ENCODE data around the gene FAM47E. TPM values are rescaled to one million over a fixed set of nuclear protein-coding genes. Genes with fewer than 3 reads are reported as not detected.

FAM47E gene
- total and polyA plus RNA-seq, 2 of the 13 experiments (the other 11 are each of a cell fraction or from before 2014, with no cell fraction given) = 0.33 to 0.66 TPM

DNA sequence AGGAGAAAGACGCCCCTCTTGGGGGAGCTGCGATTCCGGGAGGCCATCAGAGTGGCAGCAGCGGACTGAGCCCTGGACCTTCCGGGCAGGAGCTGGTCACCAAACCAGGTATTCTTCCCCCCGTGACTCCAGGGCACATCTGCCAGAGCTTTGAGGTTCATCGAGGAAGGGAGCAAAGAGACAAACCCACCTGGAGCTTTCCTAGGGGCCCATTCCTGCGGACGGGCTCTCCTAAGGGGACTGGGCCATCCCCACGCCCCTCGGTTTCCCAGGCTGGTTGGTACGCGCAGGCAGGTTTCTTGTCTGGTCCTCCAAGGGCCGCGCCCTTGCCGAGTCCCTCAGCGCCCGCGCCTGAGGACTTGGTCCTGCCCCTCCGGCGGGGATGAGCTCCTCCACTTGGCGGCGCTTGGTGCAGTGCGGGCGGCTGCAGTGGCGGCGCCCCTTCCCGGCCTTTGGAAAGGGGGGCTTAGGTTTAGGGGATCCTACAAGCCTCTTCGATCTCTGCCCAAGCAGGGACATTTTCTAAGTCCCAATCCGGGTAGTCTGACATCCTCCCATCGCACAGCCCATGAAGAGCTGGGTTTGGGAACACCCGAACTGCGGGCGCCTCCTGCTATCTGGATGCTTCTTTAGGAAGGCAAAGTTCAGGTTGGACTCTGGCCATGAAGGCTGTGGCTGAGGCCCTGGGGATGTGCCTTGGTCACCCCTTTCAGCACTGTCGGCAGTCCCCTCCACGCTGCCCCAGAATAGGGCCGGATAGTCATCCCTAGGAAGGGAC lies 55.5 kb downstream of the FAM47E start:
- 0% methylated on average over 6 of the region's 37 CpGs for WGBS (ENCODE audit: low lambda C conversion rate)
- Histone ChIP-seq H3K27ac (ENCODE audit: extremely low read length, insufficient read depth, low read length) (peak overlapping the region; percentile 81), H3K9ac (ENCODE audit: insufficient read depth, low read depth, low read length) (peak overlapping the region; percentile 89), H3K4me2 (ENCODE audit: low read depth, low read length) (peak overlapping the region; percentile 86), H3K79me2 (ENCODE audit: insufficient read depth, low read length) (peaks cover 10% of the 10 kb centered on the region), H3K27me3 (ENCODE audit: control insufficient read depth in 1 of 2, insufficient read depth in 2 of 2, low read length in 2 of 2) (no peaks in the 10 kb centered on the region; a peak in 1 of 5 replicates), H3K9me3 (ENCODE audit: low read length) (no peaks in the 10 kb centered on the region), H3K36me3 (replicated peaks in 1 of 2; ENCODE audit: control insufficient read depth in 1 of 2, insufficient read depth in 2 of 2, low read length in 2 of 2) (peaks cover 4 to 7% of the 10 kb centered on the region in 2 experiments; a peak in 3 of 5 replicates), H2AFZ (ENCODE audit: low read length) (no peak overlapping the region), H3K4me1 (ENCODE audit: insufficient read depth, low read length) (peaks cover 71% of the 10 kb centered on the region), H4K20me1 (ENCODE audit: insufficient read depth, low read length) (no peaks in the 10 kb centered on the region), H3K4me3 (replicated peaks in 1 of 3; ENCODE audit: insufficient read depth in 1 of 3, low read depth in 2 of 3, low read length in 3 of 3) (peak overlapping the region; percentile 79 to 99 (median 92))
- DNase-seq (ENCODE audit: low spot score) (peak; percentile 19), ATAC-seq (peak; percentile 68), FAIRE-seq (no peak)
- ChIA-PET POLR2A (interaction anchor here (1.0 to 3.5 kb wide), 6 partner anchors 26 to 92 kb away, joined by 3 to 22 read pairs (median 4); no protein-coding TSS in a partner anchor), CTCF (ENCODE audit: low intra/inter-chr PET ratio, low total read pairs) (interaction anchor here (1.3 kb wide), 1 partner anchor 71 kb away, joined by 5 read pairs; no protein-coding TSS in a partner anchor)
- BruUV-seq (replicated peaks) = TSS peak; percentile 51
- in situ Hi-C loops (cut with HindIII; ENCODE audit: extremely low pct_ligation_motif_present, low pct_unique_long_range_greater_than_20kb) (loop anchor here (10.0 kb wide), 1 partner anchor 132 kb away; no protein-coding TSS in a partner anchor), intact Hi-C loops (cut with micrococcal nuclease; ENCODE audit: unreplicated experiment) (loop anchor here (1.0 to 2.0 kb wide), 5 partner anchors 34 to 159 kb away; partner anchors contain the start of genes NUP54 and SCARB2)
- TF ChIP-seq NCOA1 (CRISPR knock-in tag; IDR thresholded peaks at IDR 0.05) (0 out of 2 replicates have a peak, but pooled peaks have one; percentile 35), ZNF441 (CRISPR knock-in tag; IDR thresholded peaks at IDR 0.05; ENCODE audit: borderline replicate concordance) (peak; percentile 23; the same call in 1 of the 2 replicates), HNF4A (CRISPR knock-in tag; IDR thresholded peaks at IDR 0.05) (peak; percentile 25; the same call in 1 of the 2 replicates), ZFY (CRISPR knock-in tag; IDR thresholded peaks at IDR 0.05) (no peak), SRSF1 (optimal IDR thresholded peaks at IDR 0.05; ENCODE audit: low read depth, low read length) (peak; percentile 13), ZBTB20 (CRISPR knock-in tag; IDR thresholded peaks at IDR 0.05; ENCODE audit: borderline replicate concordance, low read depth) (no peak), YY1 (IDR thresholded peaks at IDR 0.05; ENCODE audit: insufficient read depth, insufficient replicate concordance, low read depth, low read length) (peak; percentile 30), KDM2A (CRISPR knock-in tag; IDR thresholded peaks at IDR 0.05; ENCODE audit: borderline replicate concordance, low read depth) (peak; percentile 21; the same call in 1 of the 2 replicates), TGIF2 (CRISPR knock-in tag; IDR thresholded peaks at IDR 0.05) (peak; percentile 20; the same call in 1 of the 2 replicates), ZNF530 (CRISPR knock-in tag; IDR thresholded peaks at IDR 0.05; ENCODE audit: low read depth) (no peak)
- TF ChIP-seq, protein P1, sequence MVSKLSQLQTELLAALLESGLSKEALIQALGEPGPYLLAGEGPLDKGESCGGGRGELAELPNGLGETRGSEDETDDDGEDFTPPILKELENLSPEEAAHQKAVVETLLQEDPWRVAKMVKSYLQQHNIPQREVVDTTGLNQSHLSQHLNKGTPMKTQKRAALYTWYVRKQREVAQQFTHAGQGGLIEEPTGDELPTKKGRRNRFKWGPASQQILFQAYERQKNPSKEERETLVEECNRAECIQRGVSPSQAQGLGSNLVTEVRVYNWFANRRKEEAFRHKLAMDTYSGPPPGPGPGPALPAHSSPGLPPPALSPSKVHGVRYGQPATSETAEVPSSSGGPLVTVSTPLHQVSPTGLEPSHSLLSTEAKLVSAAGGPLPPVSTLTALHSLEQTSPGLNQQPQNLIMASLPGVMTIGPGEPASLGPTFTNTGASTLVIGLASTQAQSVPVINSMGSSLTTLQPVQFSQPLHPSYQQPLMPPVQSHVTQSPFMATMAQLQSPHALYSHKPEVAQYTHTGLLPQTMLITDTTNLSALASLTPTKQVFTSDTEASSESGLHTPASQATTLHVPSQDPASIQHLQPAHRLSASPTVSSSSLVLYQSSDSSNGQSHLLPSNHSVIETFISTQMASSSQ (IDR thresholded peaks at IDR 0.05; ENCODE audit: low read depth) = no peak
- TF ChIP-seq, protein P1 (CRISPR knock-in tag; IDR thresholded peaks at IDR 0.05; ENCODE audit: borderline replicate concordance) = 0 out of 2 replicates have a peak, but pooled peaks have one; percentile 11
- TF ChIP-seq, protein P2, sequence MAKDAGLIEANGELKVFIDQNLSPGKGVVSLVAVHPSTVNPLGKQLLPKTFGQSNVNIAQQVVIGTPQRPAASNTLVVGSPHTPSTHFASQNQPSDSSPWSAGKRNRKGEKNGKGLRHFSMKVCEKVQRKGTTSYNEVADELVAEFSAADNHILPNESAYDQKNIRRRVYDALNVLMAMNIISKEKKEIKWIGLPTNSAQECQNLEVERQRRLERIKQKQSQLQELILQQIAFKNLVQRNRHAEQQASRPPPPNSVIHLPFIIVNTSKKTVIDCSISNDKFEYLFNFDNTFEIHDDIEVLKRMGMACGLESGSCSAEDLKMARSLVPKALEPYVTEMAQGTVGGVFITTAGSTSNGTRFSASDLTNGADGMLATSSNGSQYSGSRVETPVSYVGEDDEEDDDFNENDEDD (CRISPR knock-in tag; IDR thresholded peaks at IDR 0.05; ENCODE audit: borderline replicate concordance) = 0 out of 2 replicates have a peak, but pooled peaks have one; percentile 26
